H9 (cell line): ENCODE results near the gene LRRC26. TPM values are rescaled to one million over a fixed set of nuclear protein-coding genes. Genes with fewer than 3 reads are reported as not detected.

Source experiments
- DNase-seq: peaks from one replicate; pipeline ENCODE4 v3.0.0-alpha.2; 2017
- H2AFZ ChIP-seq: one replicate; pipeline ENCODE4 v1.6.1; 2013; ENCODE audit warnings: mild to moderate bottlenecking, low read length, control low read depth, moderate library complexity
- H2AK5ac ChIP-seq: 2 replicates; pipeline ENCODE4 v1.6.1; 2013; ENCODE audit warnings: low read length, control low read depth, mixed read lengths; ENCODE audit not compliant: insufficient read length
- H2BK120ac ChIP-seq: one replicate; pipeline ENCODE4 v1.6.1; 2013; ENCODE audit warnings: low read depth, mild to moderate bottlenecking, low read length, control low read depth, inconsistent platforms; ENCODE audit not compliant: poor library complexity, severe bottlenecking
- H2BK12ac ChIP-seq: 2 replicates; pipeline ENCODE4 v1.6.1; 2013; ENCODE audit warnings: low read length, control low read depth, mixed read lengths, low read depth; ENCODE audit not compliant: insufficient read length
- H2BK15ac ChIP-seq: 2 replicates; pipeline ENCODE4 v1.6.1; 2013; ENCODE audit warnings: low read depth, low read length, control low read depth
- H2BK20ac ChIP-seq: one replicate; pipeline ENCODE4 v1.6.1; 2013; ENCODE audit warnings: low read depth, mild to moderate bottlenecking, low read length, control low read depth, inconsistent platforms; ENCODE audit not compliant: poor library complexity, severe bottlenecking
- H2BK5ac ChIP-seq: 2 replicates; pipeline ENCODE4 v1.6.1; 2013; ENCODE audit warnings: low read length, control low read depth, mixed read lengths; ENCODE audit not compliant: insufficient read length
- H3K14ac ChIP-seq: 2 replicates; pipeline ENCODE4 v1.6.1; 2013; ENCODE audit warnings: low read length, control low read depth; ENCODE audit not compliant: insufficient read depth
- H3K18ac ChIP-seq: 2 replicates; pipeline ENCODE4 v1.6.1; 2013; ENCODE audit warnings: low read depth, mild to moderate bottlenecking, mixed read lengths, low read length, control low read depth; ENCODE audit not compliant: insufficient read length
- H3K23ac ChIP-seq: 2 replicates; pipeline ENCODE4 v1.6.1; 2013; ENCODE audit warnings: low read length, control low read depth, mixed read lengths, low read depth; ENCODE audit not compliant: insufficient read length
- H3K23me2 ChIP-seq: 2 replicates; pipeline ENCODE4 v1.6.1; 2013; ENCODE audit warnings: low read depth, mild to moderate bottlenecking, mixed read lengths, low read length, control low read depth; ENCODE audit not compliant: insufficient read length, poor library complexity, severe bottlenecking
- H3K27ac ChIP-seq: 2 replicates; pipeline ENCODE4 v1.5.1; 2013; ENCODE audit warnings: low read length, control low read depth, mixed read lengths, low read depth; ENCODE audit not compliant: insufficient read length
- H3K27me3 ChIP-seq: 2 replicates; pipeline ENCODE4 v1.6.1; 2013; ENCODE audit warnings: low read length, control low read depth, inconsistent platforms; ENCODE audit not compliant: insufficient read depth
- H3K4ac ChIP-seq: 2 replicates; pipeline ENCODE4 v1.6.1; 2013; ENCODE audit warnings: low read depth, mild to moderate bottlenecking, control low read depth, inconsistent platforms, low read length, moderate library complexity
- H3K4me1 ChIP-seq: 2 replicates; pipeline ENCODE4 v1.6.1; 2013; ENCODE audit warnings: low read length, control low read depth, inconsistent platforms; ENCODE audit not compliant: insufficient read depth
- H3K4me2 ChIP-seq: 2 replicates; pipeline ENCODE4 v1.6.1; 2013; ENCODE audit warnings: low read length, control low read depth, mixed read lengths; ENCODE audit not compliant: insufficient read length, insufficient read depth
- H3K56ac ChIP-seq: 2 replicates; pipeline ENCODE4 v1.6.1; 2013; ENCODE audit warnings: low read depth, mild to moderate bottlenecking, mixed read lengths, low read length, control low read depth; ENCODE audit not compliant: insufficient read length
- H3K79me1 ChIP-seq: 2 replicates; pipeline ENCODE4 v1.6.1; 2013; ENCODE audit warnings: low read depth, mild to moderate bottlenecking, moderate library complexity, low read length, control low read depth, inconsistent platforms; ENCODE audit not compliant: insufficient read depth, poor library complexity, severe bottlenecking
- H3K79me2 ChIP-seq: 2 replicates; pipeline ENCODE4 v1.6.1; 2013; ENCODE audit warnings: low read length, control low read depth, inconsistent platforms; ENCODE audit not compliant: insufficient read depth
- H3K9ac ChIP-seq: 2 replicates; pipeline ENCODE4 v1.6.1; 2013; ENCODE audit warnings: low read length, control low read depth, mixed read lengths; ENCODE audit not compliant: insufficient read length; ENCODE audit errors: extremely low read depth
- H3K9me3 ChIP-seq: one replicate; pipeline ENCODE4 v1.6.1; 2013; ENCODE audit warnings: low read depth, low read length, inconsistent platforms; ENCODE audit not compliant: control insufficient read depth
- H3T11ph ChIP-seq: one replicate; pipeline ENCODE4 v1.6.1; 2013; ENCODE audit warnings: mild to moderate bottlenecking, low read length, control low read depth, inconsistent platforms
- H4K20me1 ChIP-seq: one replicate; pipeline ENCODE4 v1.6.1; 2013; ENCODE audit not compliant: control insufficient read depth, insufficient read length, insufficient read depth
- H4K5ac ChIP-seq: 2 replicates; pipeline ENCODE4 v1.6.1; 2013; ENCODE audit warnings: low read depth, mild to moderate bottlenecking, mixed read lengths, low read length, control low read depth; ENCODE audit not compliant: insufficient read length
- H4K8ac ChIP-seq: replicated peaks from 2 replicates; pipeline ENCODE4 v1.6.1; 2013; ENCODE audit warnings: low read length, control low read depth, mixed read lengths, low read depth; ENCODE audit not compliant: insufficient read length
- H4K91ac ChIP-seq: 2 replicates; pipeline ENCODE4 v1.6.1; 2013; ENCODE audit warnings: low read depth, mild to moderate bottlenecking, moderate library complexity, mixed read lengths, low read length, control low read depth; ENCODE audit not compliant: insufficient read length
- H3K27ac Mint-ChIP-seq, 3 experiments: 2 replicates in 2 of 3; 3 replicates in 1 of 3; pipeline ENCODE4 v1.8.0; 2020 to 2021; ENCODE audit warnings: mixed read lengths in 3 of 3, mild to moderate bottlenecking in 1 of 3, moderate library complexity in 1 of 3
- H3K27me3 Mint-ChIP-seq: 2 replicates; pipeline ENCODE4 v1.8.0; 2021; ENCODE audit warnings: low read depth, mild to moderate bottlenecking, moderate library complexity, mixed read lengths
- H3K36me3 Mint-ChIP-seq, 3 experiments: 2 replicates in 2 of 3; 3 replicates in 1 of 3; pipeline ENCODE4 v1.8.0; 2020 to 2021; ENCODE audit warnings: low read depth in 3 of 3, mixed read lengths in 3 of 3; ENCODE audit not compliant: insufficient read depth in 1 of 3
- H3K4me1 Mint-ChIP-seq, 2 experiments: 2 replicates each; pipeline ENCODE4 v1.8.0; 2020; ENCODE audit warnings: mixed read lengths in 2 of 2
- H3K4me3 Mint-ChIP-seq, 2 experiments: 2 replicates in 1 of 2; 3 replicates in 1 of 2; pipeline ENCODE4 v1.8.0; 2020 to 2021; ENCODE audit warnings: mild to moderate bottlenecking in 2 of 2, mixed read lengths in 2 of 2, moderate library complexity in 1 of 2
- H3K9me3 Mint-ChIP-seq, 2 experiments: 2 replicates in 1 of 2; 3 replicates in 1 of 2; pipeline ENCODE4 v1.8.0; 2020; ENCODE audit warnings: mild to moderate bottlenecking in 2 of 2, mixed read lengths in 2 of 2, moderate library complexity in 1 of 2
- CTCF ChIP-seq: fragments of 200-600 bp; sonication (generic); conservative IDR thresholded peaks from 3 replicates; pipeline ENCODE4 v1.8.0; 2021; ENCODE audit warnings: antibody characterized with exemption, mild to moderate bottlenecking
- WGBS: extraction: QIAGEN DNeasy Blood & Tissue Kit; methylation state at CpG from one replicate; pipeline ENCODE4 v1.1.7; 2013; ENCODE audit warnings: missing lambda C conversion rate, low lambda C conversion rate, mixed read lengths; ENCODE audit not compliant: insufficient read length; ENCODE audit errors: extremely low coverage; 5-methylcytosine and 5-hydroxymethylcytosine counted together
- total RNA-seq: library from RNA; stranded (reverse); gene quantifications from 2 replicates; pipeline ENCODE4 v1.2.1, GENCODE V29; 2021

Gene LRRC26
- total RNA-seq, 1 experiment from 2014 or later = 0.96 TPM

- Histone ChIP-seq H2AK5ac (no peak overlapping the region), H3K9me3 (no peaks in the 10 kb centered on the region), H4K20me1 (peaks cover 2% of the 10 kb centered on the region), H3K9ac (no peak overlapping the region), H3K23me2 (peaks cover 20% of the 10 kb centered on the region), H3K79me1 (no peaks in the 10 kb centered on the region), H3K79me2 (no peaks in the 10 kb centered on the region), H2BK5ac (no peak overlapping the region), H2BK15ac (no peak overlapping the region), H3K14ac (no peak overlapping the region), H3K56ac (no peak overlapping the region), H3K23ac (no peak overlapping the region), H4K8ac (no peak overlapping the region), H3K27ac (no peak overlapping the region), H2BK120ac (no peak overlapping the region), H3K4ac (no peak overlapping the region), H4K5ac (no peak overlapping the region), H3K4me2 (no peak overlapping the region), H4K91ac (no peak overlapping the region), H2BK12ac (no peak overlapping the region), H2BK20ac (no peak overlapping the region), H3T11ph (no peak overlapping the region), H3K27me3 (peaks cover 43% of the 10 kb centered on the region; the same call in 1 of the 2 replicates), H2AFZ (no peak overlapping the region), H3K4me1 (no peaks in the 10 kb centered on the region), H3K18ac (no peak overlapping the region)
- H3K27me3 Mint-ChIP-seq = peaks cover 90% of the 10 kb centered on the region
- no CpG with 5 or more reads among the region's 32 CpGs for WGBS
- peaks cover 0 to 9% of the 10 kb centered on the region in 2 experiments; a peak in 3 of 4 replicates for H3K4me1 Mint-ChIP-seq
- no peak overlapping the region for H3K27ac Mint-ChIP-seq
- no peaks in the 10 kb centered on the region; a peak in 1 of 5 replicates for H3K9me3 Mint-ChIP-seq
- H3K4me3 Mint-ChIP-seq = no peak overlapping the region
- H3K36me3 Mint-ChIP-seq = no peaks in the 10 kb centered on the region
- DNase-seq = no peak
- TF ChIP-seq CTCF = no peak
These were observed 4.5 kb downstream of the LRRC26 start for GRCh38 chr9:137165250-137165836.
